ENCODE measurements around the gene S100A9. TPM values are rescaled to one million over a fixed set of nuclear protein-coding genes. Genes with fewer than 3 reads are reported as not detected.
"Not testable (repeated sequence)": the region's sequence is repeated elsewhere in the genome, so short reads cannot be mapped to it uniquely, and the experiment has no call there.

S100A9 gene
- total and polyA plus RNA-seq, 7 donors: 73.4 to 943 (median 308) TPM

DNA sequence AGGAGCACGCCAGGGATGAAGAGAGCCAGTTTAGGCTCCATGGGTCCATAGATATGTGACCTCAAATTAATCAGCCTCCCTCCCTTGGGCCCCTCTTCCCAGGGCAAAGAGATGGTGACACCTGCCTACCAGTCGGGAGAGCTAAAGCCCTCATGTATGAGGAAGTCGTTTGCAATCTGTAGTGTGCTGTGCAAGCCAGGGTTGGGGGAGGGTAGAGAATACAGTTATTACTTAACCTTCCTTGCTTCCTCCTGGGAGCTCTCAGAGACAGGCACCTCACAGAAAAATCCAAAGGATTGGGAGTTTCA is 13.0 kb upstream of the S100A9 start:
- Histone ChIP-seq H3K36me3 (no peaks in the 10 kb centered on the region), H3K27me3 (peaks cover 0 to 14% (median 0%) of the 10 kb centered on the region in 3 donors), H3K27ac (no peak overlapping the region), H3K4me1 (no peaks in the 10 kb centered on the region), H3K9me3 (no peaks in the 10 kb centered on the region), H3K4me3 (no peak overlapping the region)
- no peak for DNase-seq
- 34 to 39% methylated on average over 3 of the region's 3 CpGs for WGBS, 2 donors
- TF ChIP-seq CTCF (IDR thresholded peaks at IDR 0.05): no peak
- no peak for TF ChIP-seq POLR2AphosphoS5 (IDR thresholded peaks at IDR 0.05)
- TF ChIP-seq EP300 (IDR thresholded peaks at IDR 0.05): no peak
- TF ChIP-seq POLR2A (IDR thresholded peaks at IDR 0.05): no peak
- intact Hi-C loops (cut with DNase I): no loop called here

DNA sequence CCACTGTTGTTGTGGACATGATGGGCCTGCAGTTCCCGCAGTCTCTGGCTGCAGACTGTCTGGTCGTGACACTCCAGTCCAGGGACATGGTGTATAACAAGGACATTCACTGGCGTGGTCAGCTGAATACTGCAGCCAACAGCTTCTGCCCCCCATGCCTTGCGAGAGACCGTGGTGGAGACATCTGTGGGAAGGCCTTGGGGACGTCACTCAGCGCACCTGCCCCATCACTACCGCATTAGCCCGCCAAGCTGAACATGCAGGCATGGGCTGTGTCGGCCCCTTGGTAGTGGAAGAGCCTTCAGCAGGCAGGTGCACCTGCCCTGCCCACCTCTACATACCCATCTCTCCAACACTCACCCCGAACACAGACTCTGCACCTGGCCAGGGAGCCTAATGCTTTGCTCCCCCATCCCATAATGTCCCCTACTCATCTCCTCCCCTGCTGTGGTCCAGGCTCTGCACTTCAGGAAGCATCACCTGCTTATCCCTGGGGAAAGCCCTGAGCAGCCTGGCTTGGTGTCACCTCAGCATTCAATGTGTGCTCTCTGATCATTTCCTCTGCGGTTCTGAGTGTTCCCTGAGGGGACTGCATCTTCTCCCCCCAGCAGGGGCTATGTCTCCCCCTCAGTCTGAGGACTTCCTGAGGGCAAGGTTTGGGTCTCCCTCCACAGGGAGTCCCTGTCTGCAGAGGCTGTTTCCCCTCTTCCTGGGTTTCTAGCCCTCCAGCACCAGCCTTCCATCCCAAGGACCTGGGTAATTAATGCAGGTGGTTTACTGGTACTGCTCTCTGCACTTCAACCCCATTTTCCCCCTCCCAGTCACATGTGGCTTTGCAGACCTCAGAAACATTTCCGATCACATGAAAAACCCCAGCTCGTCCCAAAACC is 12.2 kb upstream of the S100A9 start:
- H3K4me3 ChIP-seq: no peak overlapping the region
- H3K4me1 ChIP-seq: no peaks in the 10 kb centered on the region
- H3K27ac ChIP-seq: no peak overlapping the region
- H3K27me3 ChIP-seq: peaks cover 0 to 20% (median 0%) of the 10 kb centered on the region in 3 donors
- TF ChIP-seq CTCF (IDR thresholded peaks at IDR 0.05) (no peak), POLR2A (IDR thresholded peaks at IDR 0.05) (no peak), POLR2AphosphoS5 (IDR thresholded peaks at IDR 0.05) (no peak), EP300 (IDR thresholded peaks at IDR 0.05) (no peak)
- H3K36me3 ChIP-seq: no peaks in the 10 kb centered on the region
- intact Hi-C loops (cut with DNase I): no loop called here
- no peak for DNase-seq
- 76 to 85% methylated on average over 14 of the region's 14 CpGs for WGBS, 2 donors
- H3K9me3 ChIP-seq: no peaks in the 10 kb centered on the region

DNA sequence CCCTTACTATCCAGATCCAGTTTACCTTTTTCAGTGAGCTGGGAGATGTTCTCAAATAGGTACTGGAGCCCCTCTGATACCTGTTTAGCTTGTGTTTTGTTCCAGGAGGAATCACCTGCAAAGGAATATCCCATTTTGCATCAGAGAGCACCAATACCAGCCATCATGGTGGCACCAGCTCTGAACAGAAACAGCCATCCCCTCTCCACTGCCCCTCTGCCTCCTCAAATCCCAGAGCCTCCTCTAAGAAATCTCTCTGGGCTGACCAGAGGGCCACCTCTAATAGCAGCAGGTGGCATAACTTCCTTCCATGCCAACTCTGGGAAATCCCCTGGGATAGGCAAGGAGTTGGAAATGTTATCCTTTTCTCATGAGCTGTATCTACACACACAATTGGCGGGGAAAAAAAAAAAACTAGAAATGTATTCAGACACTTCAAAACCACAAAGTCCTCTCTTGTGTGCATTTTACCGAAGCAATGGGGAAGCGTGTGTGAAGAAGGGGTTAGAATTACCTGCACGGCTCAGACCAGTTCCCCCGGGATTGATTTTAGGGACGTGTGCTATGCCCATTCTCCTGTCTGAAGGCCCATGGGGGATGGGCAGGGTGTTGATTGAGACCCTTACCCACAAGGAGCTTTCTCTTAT is 11.5 kb upstream of the S100A9 start:
- H3K27me3 ChIP-seq: peaks cover 0 to 26% (median 0%) of the 10 kb centered on the region in 3 donors

DNA sequence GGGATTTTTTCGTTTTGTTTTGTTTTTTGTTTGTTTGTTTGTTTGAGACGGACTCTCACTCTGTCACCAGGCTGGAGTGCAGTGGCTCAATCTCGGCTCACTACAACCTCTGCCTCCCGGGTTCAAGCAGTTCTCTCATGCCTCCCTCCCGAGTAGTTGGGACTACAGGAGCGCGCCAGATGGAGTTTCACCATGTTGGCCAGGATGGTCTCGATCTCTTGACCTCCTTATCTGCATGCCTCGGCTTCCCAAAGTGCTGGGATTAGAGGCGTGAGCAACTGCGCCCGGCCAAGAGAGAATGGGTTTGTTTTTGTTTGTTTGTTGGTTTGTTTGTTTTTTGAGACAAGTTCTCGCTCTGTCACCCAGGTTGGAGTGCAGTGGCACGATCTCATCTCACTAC is 10.6 kb upstream of the S100A9 start:
- H3K4me3 ChIP-seq; DNase-seq; H3K4me1 ChIP-seq; H3K36me3 ChIP-seq; H3K9me3 ChIP-seq; intact Hi-C loops (cut with DNase I); H3K27ac ChIP-seq: not testable (repeated sequence)
- 77 to 85% methylated on average over 14 of the region's 14 CpGs for WGBS, 2 donors
- H3K27me3 ChIP-seq: peaks cover 0 to 32% (median 0%) of the 10 kb centered on the region in 3 donors

More for the DNA sequence above, 11.5 kb upstream of the S100A9 start:
- intact Hi-C loops (cut with DNase I): no loop called here
- 12 to 35% methylated on average over 6 of the region's 6 CpGs for WGBS, 2 donors
- H3K4me1 ChIP-seq: no peaks in the 10 kb centered on the region
- no peaks in the 10 kb centered on the region for H3K36me3 ChIP-seq
- no peak for TF ChIP-seq POLR2A (IDR thresholded peaks at IDR 0.05)
- no peak for TF ChIP-seq POLR2AphosphoS5 (IDR thresholded peaks at IDR 0.05)
- TF ChIP-seq CTCF (IDR thresholded peaks at IDR 0.05): no peak
- no peak for TF ChIP-seq EP300 (IDR thresholded peaks at IDR 0.05)
- H3K4me3 ChIP-seq: no peak overlapping the region
- H3K9me3 ChIP-seq: no peaks in the 10 kb centered on the region
- no peak overlapping the region for H3K27ac ChIP-seq
- no peak for DNase-seq

GRCh38 chr1:153347856-153348255 is 9.8 kb upstream of the S100A9 start:
- intact Hi-C loops (cut with DNase I): no loop called here
- no peak for DNase-seq
- Histone ChIP-seq H3K4me1 (no peaks in the 10 kb centered on the region), H3K4me3 (no peak overlapping the region), H3K36me3 (no peaks in the 10 kb centered on the region), H3K27ac (no peak overlapping the region), H3K27me3 (peaks cover 0 to 32% (median 0%) of the 10 kb centered on the region in 3 donors), H3K9me3 (no peaks in the 10 kb centered on the region)
- WGBS, 2 donors: 57 to 65% methylated on average over 7 of the region's 7 CpGs
- TF ChIP-seq POLR2AphosphoS5 (IDR thresholded peaks at IDR 0.05) (no peak), POLR2A (IDR thresholded peaks at IDR 0.05) (no peak), CTCF (IDR thresholded peaks at IDR 0.05) (no peak), EP300 (IDR thresholded peaks at IDR 0.05) (no peak)
